Measurements from ENCODE around the gene ASB13.

GRCh38 chr10:5614155-5614721 is 52.2 kb downstream of the ASB13 start:
- TF ChIP-seq CTCF (conservative IDR thresholded peaks at IDR 0.05 in 1 of 2, IDR thresholded peaks at IDR 0.05 in 1 of 2; ENCODE audit: low read depth in 1 of 2, low read length in 2 of 2) (no peak), EZH2 (IDR thresholded peaks at IDR 0.05; ENCODE audit: low read length, missing control alignments) (no peak)
